HepG2 (cell line): ENCODE data around the gene MRPL9. TPM values are rescaled to one million over a fixed set of nuclear protein-coding genes. Genes with fewer than 3 reads are reported as not detected.

Experiments
- ATAC-seq: fragments of 200-7000 bp; cut with Tn5 transposase; 3 replicates; pipeline ENCODE4 v1.9.1; 2020; ENCODE audit warnings: mild to moderate bottlenecking, moderate library complexity
- BruUV-seq: library from RNA; stranded (reverse); fragments of 400-500 nt; replicated peaks from 2 replicates; lab custom pipeline; 2021; lab: Mats Ljungman, UMichigan
- CTCF ChIA-PET: fragments of 300-600 bp; formaldehyde crosslinking; extraction: SDS; loops from one replicate; lab custom pipeline; 2021; ENCODE audit warnings: low total read pairs, inconsistent platforms, low intra/inter-chr PET ratio; lab: Yijun Ruan, JAX
- POLR2A ChIA-PET: fragments of 350-600 bp; sonication (Branson Sonifier 250); formaldehyde crosslinking; loops from one replicate; lab custom pipeline; 2020; ENCODE audit warnings: antibody characterized with exemption, inconsistent platforms; lab: Yijun Ruan, JAX
- DNase-seq: peaks from one replicate; pipeline ENCODE4 v3.0.0-alpha.2; 2015; ENCODE audit warnings: low spot score
- FAIRE-seq: peaks from 3 replicates; lab custom pipeline; 2011; peaks lifted over from hg19 to GRCh38; lab: Jason Lieb, UNC
- H2AFZ ChIP-seq: one replicate; pipeline ENCODE4 v1.6.1; 2011; ENCODE audit warnings: low read length, inconsistent platforms
- H3K27ac ChIP-seq: fragments of 300-600 bp; 3 replicates; pipeline ENCODE4 v1.8.0; 2011; ENCODE audit warnings: mixed run types, mild to moderate bottlenecking, mixed read lengths, low read length, inconsistent platforms; ENCODE audit not compliant: insufficient read depth; ENCODE audit errors: extremely low read length
- H3K27me3 ChIP-seq, 2 experiments: fragments of 200-600 bp in 1 of 2; 2 replicates in 1 of 2; 3 replicates in 1 of 2; pipeline versions ENCODE4 v1.6.0 to v1.8.0; 2011; ENCODE audit warnings: low read length in 2 of 2, mild to moderate bottlenecking in 2 of 2, moderate library complexity in 2 of 2, inconsistent platforms in 1 of 2; ENCODE audit not compliant: insufficient read depth in 2 of 2, control insufficient read depth in 1 of 2
- H3K36me3 ChIP-seq, 2 experiments: fragments of 200-600 bp in 1 of 2; replicated peaks in 1 of 2; 2 replicates in 1 of 2; 3 replicates in 1 of 2; pipeline versions ENCODE4 v1.5.1 to v1.8.0; 2011; ENCODE audit warnings: low read length in 2 of 2, inconsistent platforms in 1 of 2; ENCODE audit not compliant: insufficient read depth in 2 of 2, control insufficient read depth in 1 of 2
- H3K4me1 ChIP-seq: 2 replicates; pipeline ENCODE4 v1.5.1; 2012; ENCODE audit warnings: low read length, inconsistent platforms; ENCODE audit not compliant: insufficient read depth
- H3K4me2 ChIP-seq: 2 replicates; pipeline ENCODE4 v1.6.0; 2011; ENCODE audit warnings: low read depth, low read length, inconsistent platforms
- H3K4me3 ChIP-seq, 3 experiments: fragments of 200-600 bp in 1 of 3; sonication (generic), shearing (Covaris generic) in 1 of 3; replicated peaks in 1 of 3; 2 replicates each; pipeline ENCODE4 v1.5.1; 2011 to 2016; ENCODE audit warnings: low read length in 3 of 3, inconsistent platforms in 2 of 3, low read depth in 2 of 3, mild to moderate bottlenecking in 2 of 3, control low read depth in 1 of 3, mixed read lengths in 1 of 3; ENCODE audit not compliant: insufficient read depth in 1 of 3
- H3K79me2 ChIP-seq: one replicate; pipeline ENCODE4 v1.6.1; 2011; ENCODE audit warnings: low read length, inconsistent platforms; ENCODE audit not compliant: insufficient read depth
- H3K9ac ChIP-seq: 2 replicates; pipeline ENCODE4 v1.6.0; 2011; ENCODE audit warnings: mild to moderate bottlenecking, low read depth, low read length, inconsistent platforms; ENCODE audit not compliant: insufficient read depth
- H3K9me3 ChIP-seq: 2 replicates; pipeline ENCODE4 v1.5.1; 2012; ENCODE audit warnings: mild to moderate bottlenecking, low read length
- H4K20me1 ChIP-seq: 2 replicates; pipeline ENCODE4 v1.6.0; 2011; ENCODE audit warnings: inconsistent platforms, mild to moderate bottlenecking, low read length, moderate library complexity; ENCODE audit not compliant: insufficient read depth
- ETV6 ChIP-seq: sonication (generic); formaldehyde crosslinking; conservative IDR thresholded peaks from 2 replicates; pipeline ENCODE4 v1.4.0; 2020; ENCODE audit warnings: missing genetic modification reagents
- FLYWCH1 ChIP-seq: sonication (generic); formaldehyde crosslinking; IDR thresholded peaks from 2 replicates; pipeline ENCODE4 v1.8.1; 2023; ENCODE audit warnings: mild to moderate bottlenecking, missing genetic modification reagents
- HOXD1 ChIP-seq: sonication (generic); formaldehyde crosslinking; IDR thresholded peaks from 2 replicates; pipeline ENCODE4 v1.5.0; 2020; ENCODE audit warnings: missing genetic modification reagents
- MEIS1 ChIP-seq: sonication (generic); formaldehyde crosslinking; IDR thresholded peaks from 2 replicates; pipeline ENCODE4 v1.9.0; 2021; ENCODE audit warnings: mild to moderate bottlenecking, missing genetic modification reagents, moderate library complexity, borderline replicate concordance
- MIXL1 ChIP-seq: IDR thresholded peaks from 2 replicates; pipeline ENCODE4 v1.6.1; 2016
- NFRKB ChIP-seq: fragments of 450-650 bp; IDR thresholded peaks from 2 replicates; pipeline ENCODE4 v1.6.1; 2017
- WGBS: methylation state at CpG from one replicate; pipeline ENCODE4 v1.1.6; 2017; ENCODE audit warnings: low lambda C conversion rate; 5-methylcytosine and 5-hydroxymethylcytosine counted together
- in situ Hi-C: cut with HindIII; loops from 2 replicates; pipeline ENCODE4 v1.10.0; 2017; ENCODE audit warnings: low pct_unique_long_range_greater_than_20kb; ENCODE audit not compliant: extremely low pct_ligation_motif_present
- intact Hi-C: fragments of 100-400 bp; cut with micrococcal nuclease; formaldehyde crosslinking; loops from one replicate; pipeline ENCODE4 v1.10.0; 2022; ENCODE audit not compliant: unreplicated experiment
- polyA plus RNA-seq, 8 experiments: library from polyadenylated mRNA; depleted of rRNA in 3 of 8; stranded (reverse) in 7 of 8; unstranded in 1 of 8; fragments of >200 nt; fragmentation: Illumina TruSeq in 4 of 8; extraction: Trizol in 4 of 8; gene quantifications; 2 replicates each; pipeline versions ENCODE4 v1.2.1 to v1.2.3, GENCODE V29; 2011 to 2016; ENCODE audit warnings: low read depth in 4 of 8, missing spikeins in 1 of 8, mixed read lengths in 1 of 8; ENCODE audit not compliant: insufficient read depth in 1 of 8
- total RNA-seq, 5 experiments: library from RNA; depleted of rRNA; stranded (reverse); fragments of >200 nt; fragmentation: Illumina TruSeq; extraction: Trizol; gene quantifications; 2 replicates each; pipeline ENCODE4 v1.2.3, GENCODE V29; 2016; ENCODE audit warnings: low read depth in 1 of 5
- TF ChIP-seq, protein P1 (sequence below): sonication (generic); formaldehyde crosslinking; IDR thresholded peaks from 2 replicates; pipeline ENCODE4 v1.5.0; 2020; ENCODE audit warnings: mild to moderate bottlenecking, missing genetic modification reagents, moderate library complexity
- TF ChIP-seq, protein P2 (sequence below): sonication (generic); formaldehyde crosslinking; conservative IDR thresholded peaks from 2 replicates; pipeline ENCODE4 v1.5.0; 2020; ENCODE audit warnings: missing genetic modification reagents
- TF ChIP-seq, protein P3 (sequence below): sonication (generic); formaldehyde crosslinking; IDR thresholded peaks from 2 replicates; pipeline ENCODE4 v1.4.0; 2020; ENCODE audit warnings: mild to moderate bottlenecking, missing genetic modification reagents

Gene MRPL9
- total and polyA plus RNA-seq, 2 of the 13 experiments (the other 11 are each of a cell fraction or from before 2014, with no cell fraction given) = 72.1 to 107 TPM

DNA sequence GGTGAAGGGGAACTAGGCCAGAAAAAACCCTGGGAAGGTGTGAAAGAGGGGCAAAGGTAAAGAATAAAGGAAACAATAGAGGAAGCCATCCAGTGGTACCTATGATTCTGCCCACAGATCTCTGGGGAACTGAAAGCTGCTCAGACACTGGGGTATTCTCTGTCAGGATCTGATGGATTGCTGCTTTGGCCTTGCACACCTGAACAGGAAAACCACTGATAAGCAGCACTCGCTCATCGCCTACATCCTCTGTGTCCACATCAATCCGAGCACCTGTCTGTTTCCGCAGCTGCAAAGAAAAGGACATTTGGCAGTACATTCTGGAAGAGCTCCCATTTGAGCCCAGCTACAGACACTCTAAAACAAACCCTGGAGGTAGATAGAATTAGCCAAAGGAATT is 16.6 kb upstream of the MRPL9 start:
- Histone ChIP-seq H3K27me3 (no peaks in the 10 kb centered on the region), H3K27ac (no peak overlapping the region), H3K36me3 (no peaks in the 10 kb centered on the region; a peak in 1 of 5 replicates)
- WGBS = 100% methylated on average over 4 of the region's 4 CpGs
- no peak for ATAC-seq
- TF ChIP-seq FLYWCH1 (CRISPR knock-in tag) = no peak
- TF ChIP-seq, protein P1, sequence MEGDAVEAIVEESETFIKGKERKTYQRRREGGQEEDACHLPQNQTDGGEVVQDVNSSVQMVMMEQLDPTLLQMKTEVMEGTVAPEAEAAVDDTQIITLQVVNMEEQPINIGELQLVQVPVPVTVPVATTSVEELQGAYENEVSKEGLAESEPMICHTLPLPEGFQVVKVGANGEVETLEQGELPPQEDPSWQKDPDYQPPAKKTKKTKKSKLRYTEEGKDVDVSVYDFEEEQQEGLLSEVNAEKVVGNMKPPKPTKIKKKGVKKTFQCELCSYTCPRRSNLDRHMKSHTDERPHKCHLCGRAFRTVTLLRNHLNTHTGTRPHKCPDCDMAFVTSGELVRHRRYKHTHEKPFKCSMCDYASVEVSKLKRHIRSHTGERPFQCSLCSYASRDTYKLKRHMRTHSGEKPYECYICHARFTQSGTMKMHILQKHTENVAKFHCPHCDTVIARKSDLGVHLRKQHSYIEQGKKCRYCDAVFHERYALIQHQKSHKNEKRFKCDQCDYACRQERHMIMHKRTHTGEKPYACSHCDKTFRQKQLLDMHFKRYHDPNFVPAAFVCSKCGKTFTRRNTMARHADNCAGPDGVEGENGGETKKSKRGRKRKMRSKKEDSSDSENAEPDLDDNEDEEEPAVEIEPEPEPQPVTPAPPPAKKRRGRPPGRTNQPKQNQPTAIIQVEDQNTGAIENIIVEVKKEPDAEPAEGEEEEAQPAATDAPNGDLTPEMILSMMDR (CRISPR knock-in tag) = no peak
- TF ChIP-seq MEIS1 = no peak
- no peak for TF ChIP-seq NFRKB
- TF ChIP-seq, protein P2, sequence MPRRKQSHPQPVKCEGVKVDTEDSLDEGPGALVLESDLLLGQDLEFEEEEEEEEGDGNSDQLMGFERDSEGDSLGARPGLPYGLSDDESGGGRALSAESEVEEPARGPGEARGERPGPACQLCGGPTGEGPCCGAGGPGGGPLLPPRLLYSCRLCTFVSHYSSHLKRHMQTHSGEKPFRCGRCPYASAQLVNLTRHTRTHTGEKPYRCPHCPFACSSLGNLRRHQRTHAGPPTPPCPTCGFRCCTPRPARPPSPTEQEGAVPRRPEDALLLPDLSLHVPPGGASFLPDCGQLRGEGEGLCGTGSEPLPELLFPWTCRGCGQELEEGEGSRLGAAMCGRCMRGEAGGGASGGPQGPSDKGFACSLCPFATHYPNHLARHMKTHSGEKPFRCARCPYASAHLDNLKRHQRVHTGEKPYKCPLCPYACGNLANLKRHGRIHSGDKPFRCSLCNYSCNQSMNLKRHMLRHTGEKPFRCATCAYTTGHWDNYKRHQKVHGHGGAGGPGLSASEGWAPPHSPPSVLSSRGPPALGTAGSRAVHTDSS (CRISPR knock-in tag) = no peak
- TF ChIP-seq, protein P3, sequence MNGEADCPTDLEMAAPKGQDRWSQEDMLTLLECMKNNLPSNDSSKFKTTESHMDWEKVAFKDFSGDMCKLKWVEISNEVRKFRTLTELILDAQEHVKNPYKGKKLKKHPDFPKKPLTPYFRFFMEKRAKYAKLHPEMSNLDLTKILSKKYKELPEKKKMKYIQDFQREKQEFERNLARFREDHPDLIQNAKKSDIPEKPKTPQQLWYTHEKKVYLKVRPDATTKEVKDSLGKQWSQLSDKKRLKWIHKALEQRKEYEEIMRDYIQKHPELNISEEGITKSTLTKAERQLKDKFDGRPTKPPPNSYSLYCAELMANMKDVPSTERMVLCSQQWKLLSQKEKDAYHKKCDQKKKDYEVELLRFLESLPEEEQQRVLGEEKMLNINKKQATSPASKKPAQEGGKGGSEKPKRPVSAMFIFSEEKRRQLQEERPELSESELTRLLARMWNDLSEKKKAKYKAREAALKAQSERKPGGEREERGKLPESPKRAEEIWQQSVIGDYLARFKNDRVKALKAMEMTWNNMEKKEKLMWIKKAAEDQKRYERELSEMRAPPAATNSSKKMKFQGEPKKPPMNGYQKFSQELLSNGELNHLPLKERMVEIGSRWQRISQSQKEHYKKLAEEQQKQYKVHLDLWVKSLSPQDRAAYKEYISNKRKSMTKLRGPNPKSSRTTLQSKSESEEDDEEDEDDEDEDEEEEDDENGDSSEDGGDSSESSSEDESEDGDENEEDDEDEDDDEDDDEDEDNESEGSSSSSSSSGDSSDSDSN (CRISPR knock-in tag) = no peak
- no peak for TF ChIP-seq HOXD1 (CRISPR knock-in tag)
- no peak for TF ChIP-seq ETV6 (CRISPR knock-in tag)
- no peak for TF ChIP-seq MIXL1
- TF ChIP-seq, all 625 proteins: peak for 0
- Histone ChIP-seq H3K4me2 (no peak overlapping the region), H3K4me3 (no peak overlapping the region), H3K4me1 (no peaks in the 10 kb centered on the region), H3K79me2 (no peaks in the 10 kb centered on the region), H3K9me3 (no peaks in the 10 kb centered on the region), H4K20me1 (no peaks in the 10 kb centered on the region), H2AFZ (no peak overlapping the region), H3K9ac (no peak overlapping the region)
- FAIRE-seq (no peak), DNase-seq (no peak)
- in situ Hi-C loops (no loop called here), intact Hi-C loops (no loop called here)
- CTCF ChIA-PET = no interaction called here
- BruUV-seq = no TSS peak
- POLR2A ChIA-PET = no interaction called here
